MM.1S (cell line): ENCODE measurements around the gene MCF2L2.

Experiments
- DNase-seq: peaks from one replicate; pipeline ENCODE4 v3.0.0-alpha.2; 2015
- H2AFZ ChIP-seq: fragments of 300-600 bp; sonication (generic); 2 replicates; pipeline ENCODE4 v1.6.0; 2016; ENCODE audit warnings: antibody characterized with exemption, low read length
- H3F3A ChIP-seq: fragments of 300-600 bp; sonication (generic); 2 replicates; pipeline ENCODE4 v1.6.1; 2016; ENCODE audit warnings: mild to moderate bottlenecking, antibody characterized with exemption, low read length, moderate library complexity, mixed read lengths; ENCODE audit not compliant: insufficient read depth
- H3K27ac ChIP-seq: fragments of 300-600 bp; sonication (generic); 2 replicates; pipeline ENCODE4 v1.5.1; 2016; ENCODE audit warnings: mild to moderate bottlenecking, low read length
- H3K27me3 ChIP-seq: fragments of 300-600 bp; sonication (generic); replicated peaks from 2 replicates; pipeline ENCODE4 v1.6.0; 2016; ENCODE audit warnings: low read length; ENCODE audit not compliant: insufficient read depth
- H3K36me3 ChIP-seq: fragments of 300-600 bp; sonication (generic); replicated peaks from 2 replicates; pipeline ENCODE4 v1.6.1; 2016; ENCODE audit warnings: mild to moderate bottlenecking, low read length, mixed read lengths; ENCODE audit not compliant: insufficient read depth
- H3K4me1 ChIP-seq: fragments of 300-600 bp; sonication (generic); 2 replicates; pipeline ENCODE4 v1.6.1; 2016; ENCODE audit warnings: low read length, mixed read lengths
- H3K4me2 ChIP-seq: fragments of 300-600 bp; sonication (generic); 2 replicates; pipeline ENCODE4 v1.6.0; 2016; ENCODE audit warnings: low read depth, low read length
- H3K4me3 ChIP-seq: fragments of 300-600 bp; sonication (generic); 2 replicates; pipeline ENCODE4 v1.5.1; 2016; ENCODE audit warnings: low read length, mixed read lengths
- H3K79me2 ChIP-seq: fragments of 300-600 bp; sonication (generic); 2 replicates; pipeline ENCODE4 v1.6.1; 2016; ENCODE audit warnings: mixed run types, low read length, mixed read lengths
- H3K9ac ChIP-seq: fragments of 300-600 bp; sonication (generic); 2 replicates; pipeline ENCODE4 v1.6.1; 2016; ENCODE audit warnings: low read length, mixed read lengths
- H3K9me2 ChIP-seq: fragments of 300-600 bp; sonication (generic); replicated peaks from 2 replicates; pipeline ENCODE4 v1.6.1; 2016; ENCODE audit warnings: mild to moderate bottlenecking, low read length, mixed read lengths; ENCODE audit not compliant: insufficient read depth
- H3K9me3 ChIP-seq: fragments of 300-600 bp; sonication (generic); replicated peaks from 2 replicates; pipeline ENCODE4 v1.6.1; 2016; ENCODE audit warnings: mild to moderate bottlenecking, low read length, mixed read lengths; ENCODE audit not compliant: insufficient read depth
- H4K20me1 ChIP-seq: fragments of 300-600 bp; sonication (generic); 2 replicates; pipeline ENCODE4 v1.6.1; 2016; ENCODE audit warnings: mild to moderate bottlenecking, low read length, moderate library complexity, mixed read lengths; ENCODE audit not compliant: insufficient read depth
- CTCF ChIP-seq: fragments of 300-600 bp; sonication (generic); IDR thresholded peaks from 2 replicates; pipeline ENCODE4 v1.5.1; 2016; ENCODE audit warnings: antibody characterized with exemption, low read length, mixed read lengths
- EZH2 ChIP-seq: fragments of 300-600 bp; sonication (generic); optimal IDR thresholded peaks from 2 replicates; pipeline ENCODE3; 2017; ENCODE audit warnings: low read depth, mild to moderate bottlenecking, antibody characterized with exemption, low read length, mixed read lengths
- EZH2phosphoT487 ChIP-seq: fragments of 300-600 bp; sonication (generic); IDR thresholded peaks from 2 replicates; pipeline ENCODE4 v1.6.1; 2018; ENCODE audit warnings: antibody characterized with exemption, low read length

MCF2L2 gene

GRCh38 chr3:183132409-183132808, 296.0 kb downstream of the MCF2L2 start:
- H3K4me1 ChIP-seq = no peaks in the 10 kb centered on the region
- no peak overlapping the region for H3K4me3 ChIP-seq
- no peaks in the 10 kb centered on the region for H3F3A ChIP-seq
- TF ChIP-seq EZH2phosphoT487 (no peak), EZH2 (no peak), CTCF (no peak)
- H3K79me2 ChIP-seq = no peaks in the 10 kb centered on the region
- no peak overlapping the region for H3K27ac ChIP-seq
- H3K9me3 ChIP-seq = no peaks in the 10 kb centered on the region
- no peaks in the 10 kb centered on the region for H3K27me3 ChIP-seq
- H4K20me1 ChIP-seq = no peaks in the 10 kb centered on the region
- no peaks in the 10 kb centered on the region for H3K36me3 ChIP-seq
- no peak overlapping the region for H3K4me2 ChIP-seq
- H3K9ac ChIP-seq = no peak overlapping the region
- no peak for DNase-seq
- no peaks in the 10 kb centered on the region for H3K9me2 ChIP-seq
- H2AFZ ChIP-seq = no peak overlapping the region

- Histone ChIP-seq H3K4me3 (no peak overlapping the region), H3K27ac (no peak overlapping the region), H3K36me3 (no peaks in the 10 kb centered on the region), H3K27me3 (no peaks in the 10 kb centered on the region), H3K4me2 (no peak overlapping the region), H3K9me2 (no peaks in the 10 kb centered on the region), H3K9me3 (no peaks in the 10 kb centered on the region), H4K20me1 (no peaks in the 10 kb centered on the region), H3K79me2 (no peaks in the 10 kb centered on the region), H3K9ac (no peak overlapping the region), H2AFZ (no peak overlapping the region), H3F3A (no peaks in the 10 kb centered on the region), H3K4me1 (no peaks in the 10 kb centered on the region)
- TF ChIP-seq CTCF (no peak), EZH2phosphoT487 (no peak), EZH2 (no peak)
- no peak for DNase-seq
Measured at GRCh38 chr3:183131735-183132134, 296.7 kb downstream of the MCF2L2 start.

GRCh38 chr3:183131186-183131725, 297.2 kb downstream of the MCF2L2 start:
- H3K27ac ChIP-seq = no peak overlapping the region

More at GRCh38 chr3:183131186-183131725, 297.2 kb downstream of the MCF2L2 start:
- no peak for TF ChIP-seq EZH2phosphoT487
- TF ChIP-seq CTCF = no peak
- no peak for TF ChIP-seq EZH2
- Histone ChIP-seq H3K79me2 (no peaks in the 10 kb centered on the region), H3K4me1 (no peaks in the 10 kb centered on the region), H3K4me2 (no peak overlapping the region), H3K36me3 (no peaks in the 10 kb centered on the region), H3K27me3 (no peaks in the 10 kb centered on the region), H3K9me2 (no peaks in the 10 kb centered on the region), H3K9ac (no peak overlapping the region), H2AFZ (no peak overlapping the region), H4K20me1 (no peaks in the 10 kb centered on the region), H3K9me3 (no peaks in the 10 kb centered on the region), H3F3A (no peaks in the 10 kb centered on the region), H3K4me3 (no peak overlapping the region)
- no peak for DNase-seq
